Measurements from ENCODE around the gene AKAP6.

Gene AKAP6

GRCh38 chr14:32587461-32587860, 258.4 kb downstream of the AKAP6 start:
- no peak for DNase-seq (ENCODE audit: low spot score)

GRCh38 chr14:32588448-32589320, 259.6 kb downstream of the AKAP6 start:
- peak; percentile 39 for DNase-seq (ENCODE audit: low spot score)

DNA sequence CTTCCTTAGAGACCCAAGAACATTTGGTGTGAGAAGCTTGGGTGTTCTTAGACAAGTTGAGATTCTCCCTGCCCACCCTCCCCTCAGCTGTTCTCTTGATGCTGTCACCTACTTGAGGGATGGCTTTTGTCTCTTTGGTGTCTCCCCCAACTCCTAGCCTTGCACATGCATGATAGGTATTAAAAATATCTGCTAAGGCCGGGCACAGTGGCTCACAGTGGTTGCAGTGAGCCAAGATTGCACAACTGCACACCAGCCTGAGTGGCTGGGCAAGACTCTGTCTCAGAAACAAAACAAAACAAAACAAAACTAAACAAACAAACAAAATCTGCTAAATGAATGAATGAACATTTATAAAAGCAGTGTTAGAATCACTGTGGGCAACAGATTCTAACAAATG, 261.1 kb downstream of the AKAP6 start:
- DNase-seq (ENCODE audit: low spot score): no peak

GRCh38 chr14:32593290-32593942, 264.3 kb downstream of the AKAP6 start:
- no peak for DNase-seq (ENCODE audit: low spot score)

GRCh38 chr14:32594766-32595165, 265.7 kb downstream of the AKAP6 start:
- DNase-seq (ENCODE audit: low spot score): no peak

DNA sequence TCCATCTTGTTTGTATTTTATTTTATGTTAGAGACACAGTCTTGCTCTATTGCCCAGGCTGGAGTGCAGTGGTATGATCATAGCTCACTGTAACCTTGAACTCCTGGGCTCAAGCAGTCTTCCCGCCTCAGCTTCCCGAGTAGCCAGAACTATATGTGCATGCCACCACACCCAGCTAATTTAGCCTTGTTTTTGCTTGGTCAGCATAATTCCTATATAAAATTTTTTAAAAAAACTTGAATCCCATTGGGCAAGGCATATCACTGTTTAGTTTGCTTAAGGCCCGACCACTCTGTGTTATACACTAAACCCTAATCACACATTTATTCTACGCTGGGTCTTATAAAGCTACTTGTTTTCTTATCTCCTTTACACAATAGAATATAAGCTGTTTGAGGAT, 266.4 kb downstream of the AKAP6 start:
- DNase-seq (ENCODE audit: low spot score): no peak

DNA sequence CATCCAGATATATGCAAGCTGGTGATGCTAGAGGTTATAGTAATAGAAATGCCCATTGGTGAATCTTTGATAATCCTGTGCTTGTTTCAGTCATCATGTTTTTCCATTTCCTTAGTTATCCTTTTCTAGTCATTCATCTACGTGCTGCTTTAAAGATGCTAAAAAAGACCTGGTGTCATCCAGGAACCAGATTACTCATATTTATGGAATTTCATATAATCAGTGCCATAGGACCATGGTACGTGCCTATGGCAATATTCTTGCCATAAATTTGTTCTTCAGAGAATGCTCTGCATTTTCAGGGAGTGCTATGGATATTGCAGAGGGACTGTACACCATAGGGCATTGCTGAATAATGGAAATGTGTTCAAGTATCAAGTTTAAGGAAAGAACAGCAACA, 267.3 kb downstream of the AKAP6 start:
- no peak for DNase-seq (ENCODE audit: low spot score)

DNA sequence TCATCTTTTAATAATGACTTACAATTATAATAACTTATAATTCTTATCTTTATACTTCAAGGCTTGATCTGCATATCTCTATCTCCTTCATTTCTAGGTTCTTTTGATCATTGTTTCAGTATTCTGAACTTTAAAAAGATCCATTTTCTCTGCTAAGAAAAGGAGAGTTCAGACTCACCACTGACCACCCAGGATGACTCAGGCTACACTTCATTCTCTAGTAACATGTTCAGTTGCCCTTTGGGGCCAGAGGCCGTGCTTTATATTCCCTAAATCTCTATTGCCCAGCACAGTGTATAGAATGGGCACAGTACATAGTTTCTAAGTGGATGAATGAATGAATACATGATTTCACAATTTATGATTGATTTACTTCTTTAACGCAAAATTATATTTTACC, 268.7 kb downstream of the AKAP6 start:
- no peak for DNase-seq (ENCODE audit: low spot score)

- DNase-seq (ENCODE audit: low spot score): no peak
Measured at GRCh38 chr14:32601069-32601468, 272.0 kb downstream of the AKAP6 start.

DNA sequence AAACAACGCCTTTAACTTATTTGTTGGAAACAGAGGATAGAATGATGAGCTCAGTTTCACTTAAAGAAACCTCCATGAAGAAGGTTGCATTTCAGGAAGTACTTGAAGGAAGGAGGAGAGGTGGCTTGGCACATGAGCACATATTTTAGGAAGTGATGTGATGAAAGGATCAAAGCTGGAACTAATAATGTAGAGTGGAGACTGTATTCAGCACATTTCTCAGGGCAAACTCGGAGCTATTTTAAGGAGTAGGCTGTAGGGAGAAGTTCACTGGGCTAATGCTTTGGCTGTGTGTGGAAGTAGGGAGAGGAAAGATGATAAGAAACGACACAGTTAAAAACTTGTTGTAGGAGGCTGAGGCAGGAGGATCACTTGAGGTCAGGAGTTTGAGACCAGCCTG, 272.8 kb downstream of the AKAP6 start:
- no peak for DNase-seq (ENCODE audit: low spot score)

DNA sequence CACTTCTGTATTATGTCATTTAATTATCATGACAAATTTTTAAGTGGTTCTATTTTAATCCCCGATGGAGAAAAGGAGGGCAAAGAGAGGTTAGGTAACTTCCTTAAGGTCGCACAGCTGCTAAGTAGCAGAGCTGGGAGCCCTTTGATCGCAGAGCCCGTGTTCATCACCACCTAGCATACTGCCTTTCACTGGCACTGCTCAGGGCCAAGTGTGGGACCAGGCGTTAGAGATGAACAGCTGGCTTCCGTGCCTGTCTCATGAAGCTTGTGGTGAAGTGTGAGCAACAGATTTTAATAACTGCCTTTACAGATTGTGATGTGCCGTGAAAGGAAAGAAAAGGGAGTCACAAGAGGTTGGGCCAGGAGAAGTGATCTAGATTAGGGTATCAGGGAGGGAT, 273.6 kb downstream of the AKAP6 start:
- no peak for DNase-seq (ENCODE audit: low spot score)

GRCh38 chr14:32603992-32604565, 275.0 kb downstream of the AKAP6 start:
- no peak for DNase-seq (ENCODE audit: low spot score)

- DNase-seq (ENCODE audit: low spot score): no peak
Measured at GRCh38 chr14:32606301-32606700, 277.2 kb downstream of the AKAP6 start.

DNA sequence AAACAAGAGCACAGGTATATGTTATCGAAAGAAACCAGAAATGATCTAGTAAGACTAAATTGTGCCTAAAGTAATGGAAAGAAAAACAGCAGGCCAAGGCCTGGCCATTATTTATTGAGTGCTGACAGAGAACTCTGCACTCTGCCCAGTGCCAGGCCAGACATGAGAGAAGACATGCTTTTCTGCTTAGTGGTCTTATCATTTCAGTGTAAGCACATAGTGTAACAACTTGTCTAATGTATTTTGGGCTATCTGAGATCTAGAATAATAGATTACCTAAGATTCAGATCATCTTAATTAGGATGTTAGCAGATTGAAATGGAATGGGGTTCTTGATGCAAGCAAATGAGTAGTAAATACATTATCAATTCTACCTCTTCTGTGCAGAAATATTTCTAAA, 278.3 kb downstream of the AKAP6 start:
- DNase-seq (ENCODE audit: low spot score): no peak

- DNase-seq (ENCODE audit: low spot score): no peak
Measured at GRCh38 chr14:32608857-32609256, 279.8 kb downstream of the AKAP6 start.

DNA sequence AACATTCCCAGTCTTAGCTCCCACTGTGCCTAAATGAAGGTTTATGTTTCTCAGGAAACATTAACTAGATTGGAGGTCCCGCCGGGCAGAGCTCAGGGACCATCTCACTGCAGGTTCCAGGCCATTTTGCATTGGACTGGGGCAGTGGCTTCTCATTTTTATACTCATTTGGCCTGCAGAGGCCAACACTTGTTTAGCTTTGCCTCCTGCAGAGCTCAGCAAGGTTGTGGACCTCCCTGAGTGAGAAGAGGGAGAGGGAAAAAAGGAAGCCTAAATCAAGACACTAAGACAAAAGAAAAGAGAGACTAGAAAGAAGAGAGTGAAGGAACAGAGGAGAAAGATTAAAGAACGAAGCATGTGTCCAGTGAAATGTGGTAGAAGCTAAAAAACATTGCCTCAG, 280.3 kb downstream of the AKAP6 start:
- no peak for DNase-seq (ENCODE audit: low spot score)

DNA sequence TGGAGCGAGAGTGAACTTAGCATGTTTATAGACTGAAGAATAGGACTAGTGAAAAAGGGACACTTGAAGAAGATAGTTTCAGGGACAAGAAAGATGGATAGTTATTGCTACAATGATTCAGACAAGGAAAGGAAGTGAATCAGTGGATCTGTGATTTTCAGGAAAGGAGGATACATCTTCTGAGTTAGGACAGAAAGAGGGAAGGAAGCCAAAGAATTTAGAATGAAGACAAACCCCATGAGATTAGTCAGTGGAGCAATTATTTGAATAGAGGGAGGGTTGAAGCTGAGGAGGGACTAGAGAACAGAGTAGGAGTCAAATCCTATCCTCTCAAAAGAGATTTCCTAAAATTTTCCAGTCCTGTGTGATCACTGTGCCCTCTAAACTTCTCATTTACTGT, 282.7 kb downstream of the AKAP6 start:
- no peak for DNase-seq (ENCODE audit: low spot score)

- DNase-seq (ENCODE audit: low spot score): no peak
Measured at GRCh38 chr14:32618991-32619390, 289.9 kb downstream of the AKAP6 start.

- no peak for DNase-seq (ENCODE audit: low spot score)
Measured at GRCh38 chr14:32620303-32620702, 291.2 kb downstream of the AKAP6 start.

- DNase-seq (ENCODE audit: low spot score): no peak
Measured at GRCh38 chr14:32620724-32621123, 291.6 kb downstream of the AKAP6 start.

- DNase-seq (ENCODE audit: low spot score): no peak
Measured at GRCh38 chr14:32621585-32621984, 292.5 kb downstream of the AKAP6 start.

DNA sequence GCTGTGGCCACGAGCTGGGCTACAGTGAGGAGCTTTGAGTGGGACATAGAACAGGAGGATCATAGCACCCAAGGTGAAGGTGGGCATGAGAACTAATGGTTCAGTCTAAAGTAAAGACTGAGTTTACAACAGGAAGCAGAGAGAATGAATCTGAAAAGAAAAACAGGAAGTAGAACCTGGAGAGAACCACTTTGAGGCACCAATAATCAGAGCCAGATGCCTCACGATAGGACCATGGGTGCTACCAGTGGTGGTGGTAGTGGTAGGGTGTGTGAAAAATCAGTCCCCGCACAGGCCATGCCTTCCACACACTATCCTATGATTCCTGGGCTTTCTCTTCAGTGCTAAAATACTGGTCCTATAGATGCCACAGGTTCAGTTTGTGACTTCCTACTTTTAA, 293.6 kb downstream of the AKAP6 start:
- DNase-seq (ENCODE audit: low spot score): no peak

Measured in RKO (cell line).